HAP-1 (cell line): ENCODE results near the gene LRIT2.
"Not testable (repeated sequence)": the region's sequence is repeated elsewhere in the genome, so short reads cannot be mapped to it uniquely, and the experiment has no call there.

Experiments used
- DNase-seq, 2 experiments: peaks; one replicate each; pipeline ENCODE4 v3.0.0-alpha.2; 2016 to 2020; ENCODE audit warnings: low spot score in 2 of 2
- H3K27me3 ChIP-seq: fragments of 250-450 bp; sonication (Bioruptor Pico); 2 replicates; pipeline ENCODE4 v1.5.1; 2020; ENCODE audit warnings: low read depth, mild to moderate bottlenecking, moderate library complexity
- H3K36me3 ChIP-seq: fragments of 250-450 bp; sonication (Bioruptor Pico); replicated peaks from 2 replicates; pipeline ENCODE4 v1.5.1; 2020; ENCODE audit warnings: mild to moderate bottlenecking
- H3K4me1 ChIP-seq: fragments of 250-450 bp; sonication (Bioruptor Pico); 2 replicates; pipeline ENCODE4 v1.5.1; 2020; ENCODE audit warnings: mild to moderate bottlenecking
- H3K4me3 ChIP-seq: fragments of 250-450 bp; sonication (Bioruptor Pico); 2 replicates; pipeline ENCODE4 v1.5.1; 2020; ENCODE audit warnings: mild to moderate bottlenecking, moderate library complexity
- H3K9me3 ChIP-seq: fragments of 250-450 bp; sonication (Bioruptor Pico); 2 replicates; pipeline ENCODE4 v1.5.1; 2020; ENCODE audit warnings: mild to moderate bottlenecking, moderate library complexity
- in situ Hi-C: fragments of 300-500 bp; cut with MboI; formaldehyde crosslinking; loops from 3 replicates; pipeline ENCODE4 v1.14.3; 2020; ENCODE audit warnings: low sequenced_read_pairs, inconsistent platforms, mixed read lengths

The LRIT2 gene

DNA sequence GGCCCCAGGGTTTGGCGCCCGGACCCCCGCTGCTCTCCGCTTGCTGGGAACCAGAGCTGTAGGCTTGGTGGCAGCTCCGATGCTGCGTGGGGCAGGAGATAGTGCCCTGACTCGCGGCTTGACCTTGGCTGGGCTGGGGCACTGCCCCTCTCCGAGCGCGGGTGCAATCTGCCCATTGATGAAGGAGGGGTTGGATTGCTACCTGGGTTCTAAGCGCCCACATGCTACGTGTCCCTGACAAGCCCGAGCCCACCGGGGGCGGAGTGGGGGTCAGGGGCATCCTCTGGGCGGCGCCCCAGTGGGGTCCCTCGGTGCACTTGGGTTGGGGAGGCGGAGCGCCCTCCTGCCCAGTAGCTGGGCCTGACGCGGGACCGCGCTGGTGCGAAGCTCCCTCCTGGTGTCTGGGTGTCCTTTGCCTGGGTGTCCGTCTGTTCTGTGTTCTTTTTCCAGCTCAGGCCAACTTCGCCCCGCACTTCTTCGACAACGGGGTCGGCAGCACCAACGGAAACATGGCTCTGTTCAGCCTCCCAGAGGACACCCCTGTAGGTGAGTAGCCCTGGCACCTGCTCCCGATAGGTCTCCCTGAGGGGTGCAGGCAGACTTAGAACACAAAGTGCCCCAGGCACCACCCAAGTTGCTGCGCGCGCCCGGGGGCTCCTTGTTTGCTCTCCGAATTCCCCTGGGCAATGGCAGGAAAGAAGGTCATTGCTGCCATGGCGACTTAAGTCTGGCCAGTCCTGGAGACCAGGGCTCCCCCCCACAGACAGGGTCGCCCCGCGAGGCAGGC, 30.1 kb downstream of the LRIT2 start:
- no peaks in the 10 kb centered on the region for H3K27me3 ChIP-seq
- H3K4me1 ChIP-seq = no peaks in the 10 kb centered on the region
- H3K4me3 ChIP-seq = peak overlapping the region; percentile 40
- no peaks in the 10 kb centered on the region for H3K9me3 ChIP-seq
- in situ Hi-C loops = no loop called here
- DNase-seq = no peak
- H3K36me3 ChIP-seq = no peaks in the 10 kb centered on the region

DNA sequence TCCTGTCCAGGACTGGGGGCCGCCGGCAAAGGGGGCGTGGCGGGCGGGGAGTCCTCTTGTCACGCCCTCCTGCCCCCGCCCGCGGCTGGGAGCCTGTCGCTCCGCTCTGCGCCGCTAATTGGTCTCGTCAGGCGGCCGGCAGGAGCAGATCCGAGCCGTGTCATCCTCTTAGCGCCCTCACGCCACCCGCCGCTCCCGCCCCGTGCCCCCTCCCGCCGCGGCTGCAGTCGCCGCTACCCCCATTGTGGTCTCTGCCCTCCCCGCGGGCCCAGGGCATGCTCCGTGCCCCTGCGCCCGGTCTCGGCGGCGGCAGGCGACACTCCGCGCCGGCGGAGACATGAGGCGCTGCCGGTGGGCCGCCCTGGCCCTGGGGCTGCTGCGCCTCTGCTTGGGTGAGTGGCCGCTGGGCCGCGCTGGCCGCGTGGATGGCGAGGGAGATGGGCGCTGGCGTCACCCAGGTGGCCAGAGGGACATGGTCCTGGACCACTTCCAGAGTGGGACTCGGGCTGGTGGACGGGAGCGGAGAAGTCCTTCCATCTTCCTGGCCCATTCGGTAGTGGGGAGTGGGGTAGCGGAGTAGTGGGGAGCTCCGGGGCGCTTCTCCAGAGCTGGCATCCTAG, 30.8 kb downstream of the LRIT2 start, which contains the start of gene CDHR1:
CDHR1 (plus strand) TSS at position 114 of the 620 bp plus-strand sequence; CDS start at position 338, 224 bp downstream.
- H3K9me3 ChIP-seq = no peaks in the 10 kb centered on the region
- no peaks in the 10 kb centered on the region for H3K27me3 ChIP-seq
- in situ Hi-C loops = no loop called here
- H3K4me3 ChIP-seq = peak within 1 kb of the TSS; percentile 40
- peak; percentile 79 to 88 for DNase-seq
- no peaks in the 10 kb centered on the region for H3K4me1 ChIP-seq
- no peaks in the 10 kb centered on the region for H3K36me3 ChIP-seq

DNA sequence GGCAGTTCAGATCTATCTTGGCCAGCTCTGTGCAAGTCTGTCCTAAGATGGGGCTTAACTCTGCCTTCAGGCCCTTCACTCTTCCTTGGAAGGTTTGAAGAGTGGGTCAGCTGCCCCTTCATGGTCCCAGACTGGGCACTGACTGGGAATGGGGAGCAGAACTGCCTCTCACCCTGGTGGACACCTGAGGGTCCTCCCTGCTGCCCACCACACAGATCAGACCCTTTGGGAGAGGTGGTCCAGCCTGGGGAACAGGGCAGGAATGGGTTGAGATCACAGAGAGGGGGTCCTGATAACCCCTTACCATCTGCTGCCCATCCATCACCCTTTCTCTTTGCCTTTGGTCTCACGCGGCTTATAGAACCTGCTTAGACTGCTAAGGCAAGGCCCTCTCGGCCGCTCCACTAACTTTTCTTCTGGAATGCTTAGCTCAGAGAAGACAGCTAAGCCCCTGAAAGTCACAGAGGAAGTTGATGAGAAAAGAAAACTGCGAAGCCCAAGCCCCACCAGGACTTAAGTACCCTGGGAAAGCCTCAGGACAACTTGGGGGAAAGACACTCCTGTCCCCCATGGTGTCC, 31.4 kb downstream of the LRIT2 start:
- no peaks in the 10 kb centered on the region for H3K9me3 ChIP-seq
- peak overlapping the region; percentile 40 for H3K4me3 ChIP-seq
- in situ Hi-C loops = no loop called here
- no peak for DNase-seq
- H3K27me3 ChIP-seq = no peaks in the 10 kb centered on the region
- H3K4me1 ChIP-seq = no peaks in the 10 kb centered on the region
- H3K36me3 ChIP-seq = no peaks in the 10 kb centered on the region

DNA sequence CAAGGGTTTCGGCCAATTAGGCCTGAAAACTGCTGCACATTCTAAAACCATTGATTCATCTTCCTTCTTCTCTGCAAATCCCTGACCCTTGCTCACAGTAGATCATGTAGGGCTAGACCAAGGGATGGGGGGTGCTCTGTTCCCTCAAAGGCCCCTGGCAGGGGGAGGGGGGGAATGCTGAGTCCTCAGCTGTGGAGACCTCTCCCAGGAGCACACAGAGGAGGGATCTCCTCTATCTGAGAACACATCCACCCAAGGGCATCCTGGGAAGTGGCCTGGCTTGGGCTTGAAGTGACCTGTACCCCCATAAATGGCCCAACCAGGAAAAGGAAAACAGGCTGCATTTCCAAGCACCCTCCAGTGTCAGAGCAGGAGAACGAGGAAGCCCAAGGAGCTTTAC, 32.0 kb downstream of the LRIT2 start:
- in situ Hi-C loops = no loop called here
- no peaks in the 10 kb centered on the region for H3K36me3 ChIP-seq
- DNase-seq = no peak
- no peaks in the 10 kb centered on the region for H3K27me3 ChIP-seq
- H3K4me3 ChIP-seq = no peak overlapping the region
- H3K9me3 ChIP-seq = no peaks in the 10 kb centered on the region
- no peaks in the 10 kb centered on the region for H3K4me1 ChIP-seq

DNA sequence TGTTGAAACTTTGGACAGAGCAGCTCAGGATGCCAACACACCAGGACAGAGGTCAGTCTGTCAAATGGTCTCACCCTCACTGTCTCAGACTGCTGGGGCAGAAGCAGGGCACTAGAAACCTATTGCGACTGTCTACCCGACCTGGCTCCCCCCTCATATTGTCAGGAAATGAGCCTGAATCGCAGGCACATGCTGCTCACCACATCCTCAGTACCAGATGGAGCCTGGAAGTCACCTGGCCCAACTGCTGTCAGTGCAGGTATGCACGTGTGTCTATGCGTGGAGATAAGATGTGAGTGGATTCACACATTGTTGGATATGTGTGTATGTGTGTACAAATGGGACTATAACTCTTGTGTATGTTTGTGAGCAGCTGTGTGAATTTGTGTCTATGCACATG, 34.2 kb downstream of the LRIT2 start:
- in situ Hi-C loops = no loop called here
- Histone ChIP-seq H3K4me1 (no peaks in the 10 kb centered on the region), H3K36me3 (no peaks in the 10 kb centered on the region), H3K27me3 (no peaks in the 10 kb centered on the region), H3K4me3 (no peak overlapping the region), H3K9me3 (no peaks in the 10 kb centered on the region)
- DNase-seq = no peak

DNA sequence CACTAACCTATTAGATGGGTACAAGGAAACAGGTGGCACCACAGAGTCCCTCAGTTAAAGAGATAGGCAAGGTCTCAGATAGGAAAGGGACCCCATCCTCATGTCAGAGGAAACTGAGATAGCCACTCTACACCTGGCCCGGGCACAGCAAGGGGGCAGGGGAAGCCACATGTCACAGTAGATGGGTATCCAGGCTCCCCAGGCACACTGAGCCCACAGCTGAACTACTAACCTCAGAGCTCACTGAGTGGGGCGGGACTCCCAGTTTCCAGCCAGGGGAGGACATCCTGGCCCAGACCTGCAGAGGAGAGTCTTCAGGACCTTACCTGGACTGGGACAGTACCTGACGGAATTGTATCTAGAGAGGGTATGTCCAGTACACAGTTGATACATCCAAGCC, 34.7 kb downstream of the LRIT2 start:
- in situ Hi-C loops = no loop called here
- Histone ChIP-seq H3K36me3 (no peaks in the 10 kb centered on the region), H3K9me3 (no peaks in the 10 kb centered on the region), H3K4me3 (no peak overlapping the region), H3K27me3 (no peaks in the 10 kb centered on the region), H3K4me1 (no peaks in the 10 kb centered on the region)
- no peak for DNase-seq

DNA sequence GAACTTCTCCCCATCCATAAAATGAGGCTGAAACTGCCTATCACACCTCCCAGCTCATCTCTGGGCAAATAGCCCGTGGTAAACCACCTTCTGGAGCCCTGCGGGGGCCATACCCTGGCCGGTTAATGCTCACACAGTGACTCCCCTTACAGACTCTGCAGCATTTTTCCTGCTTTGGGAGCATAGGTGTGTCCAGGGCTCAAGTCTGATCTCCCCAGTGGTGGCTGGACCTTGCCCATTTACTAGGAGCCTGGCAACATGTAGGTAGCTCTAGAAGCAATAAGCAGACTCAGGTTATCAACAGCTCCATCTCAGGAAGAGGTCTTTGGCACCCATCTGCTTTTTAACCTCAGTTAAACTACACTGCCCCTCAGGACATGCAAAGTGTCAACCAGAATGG, 36.5 kb downstream of the LRIT2 start:
- H3K27me3 ChIP-seq = no peaks in the 10 kb centered on the region
- in situ Hi-C loops = no loop called here
- no peak for DNase-seq

DNA sequence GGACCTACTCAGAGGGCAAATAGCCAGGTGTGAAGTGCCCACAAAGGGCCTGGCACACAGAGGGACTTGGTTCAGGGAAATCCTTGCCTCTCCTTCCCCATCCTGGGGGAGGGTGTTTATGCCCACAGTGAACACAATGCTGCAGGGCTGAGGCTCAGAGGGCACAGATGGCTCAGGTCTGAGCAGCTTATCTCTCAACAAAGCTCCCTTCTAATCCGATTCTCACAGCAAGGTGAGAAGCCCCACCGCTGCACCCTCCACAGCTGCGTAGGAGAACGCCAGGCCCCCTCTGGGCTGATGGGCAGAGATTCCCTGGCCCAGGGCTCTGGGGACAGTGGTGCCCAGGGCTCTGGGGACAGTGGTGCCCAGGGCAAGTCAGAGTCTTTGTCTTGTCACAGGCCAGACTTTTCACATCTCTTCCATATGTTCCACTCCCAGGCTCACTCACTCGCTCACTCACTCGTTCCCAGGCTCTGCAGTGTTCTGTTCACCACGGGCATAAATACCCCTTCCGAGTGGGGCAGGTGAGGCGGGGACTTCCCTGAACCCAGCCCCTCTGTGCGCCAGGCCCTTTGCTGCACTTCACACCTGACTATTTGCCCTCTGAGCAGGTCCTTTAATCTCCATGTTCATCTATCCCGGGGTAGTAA, 39.7 kb downstream of the LRIT2 start:
- no peaks in the 10 kb centered on the region for H3K4me1 ChIP-seq
- in situ Hi-C loops = no loop called here
- DNase-seq = no peak
- H3K4me3 ChIP-seq = no peak overlapping the region
- H3K36me3 ChIP-seq = no peaks in the 10 kb centered on the region
- H3K27me3 ChIP-seq = no peaks in the 10 kb centered on the region
- H3K9me3 ChIP-seq = no peaks in the 10 kb centered on the region

More for the DNA sequence above, 36.5 kb downstream of the LRIT2 start:
- Histone ChIP-seq H3K4me3 (no peak overlapping the region), H3K9me3 (no peaks in the 10 kb centered on the region), H3K4me1 (no peaks in the 10 kb centered on the region), H3K36me3 (no peaks in the 10 kb centered on the region)

DNA sequence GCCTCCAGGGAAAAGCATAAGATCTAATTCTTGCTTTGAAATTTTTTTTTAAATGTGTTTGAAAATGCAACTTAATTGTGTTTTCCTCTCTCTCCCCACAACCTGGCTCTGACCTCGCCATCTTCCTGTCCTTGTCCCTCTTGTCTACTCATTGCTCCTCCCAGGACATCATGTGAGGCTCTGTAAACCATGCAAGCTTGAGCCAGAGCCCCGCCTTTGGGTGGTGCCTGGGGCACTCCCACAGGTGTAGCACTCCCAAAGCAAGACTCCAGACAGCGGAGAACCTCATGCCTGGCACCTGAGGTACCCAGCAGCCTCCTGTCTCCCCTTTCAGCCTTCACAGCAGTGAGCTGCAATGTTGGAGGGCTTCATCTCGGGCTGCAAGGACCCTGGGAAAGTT, 40.8 kb downstream of the LRIT2 start:
- no peak overlapping the region for H3K4me3 ChIP-seq
- no peaks in the 10 kb centered on the region for H3K36me3 ChIP-seq
- H3K27me3 ChIP-seq = no peaks in the 10 kb centered on the region
- in situ Hi-C loops = no loop called here
- peaks cover 3% of the 10 kb centered on the region for H3K4me1 ChIP-seq
- DNase-seq = no peak
- H3K9me3 ChIP-seq = no peaks in the 10 kb centered on the region

DNA sequence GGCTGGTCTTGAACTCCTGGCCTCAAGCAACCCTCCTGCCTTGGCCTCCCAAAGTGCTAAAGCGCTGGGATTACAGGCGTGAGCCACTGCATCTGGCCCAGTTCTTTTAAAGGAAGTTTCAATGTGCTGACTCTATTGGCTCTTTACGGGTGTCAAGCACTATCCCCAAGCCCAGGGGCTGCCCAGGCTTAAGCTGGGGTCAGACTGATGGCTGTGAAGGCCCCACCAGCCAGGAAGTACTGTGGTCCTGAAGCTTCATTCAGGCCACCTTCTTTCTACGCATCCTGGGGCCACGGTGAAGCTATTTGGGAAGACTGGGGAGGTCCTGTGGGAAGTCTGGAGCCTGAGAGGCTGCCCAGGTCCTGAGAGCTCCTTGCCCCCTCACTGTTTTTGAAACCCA, 43.7 kb downstream of the LRIT2 start:
- Histone ChIP-seq H3K27me3 (no peaks in the 10 kb centered on the region), H3K4me1 (peaks cover 8% of the 10 kb centered on the region), H3K9me3 (no peaks in the 10 kb centered on the region), H3K36me3 (no peaks in the 10 kb centered on the region), H3K4me3 (no peak overlapping the region)
- in situ Hi-C loops = no loop called here
- DNase-seq = no peak

DNA sequence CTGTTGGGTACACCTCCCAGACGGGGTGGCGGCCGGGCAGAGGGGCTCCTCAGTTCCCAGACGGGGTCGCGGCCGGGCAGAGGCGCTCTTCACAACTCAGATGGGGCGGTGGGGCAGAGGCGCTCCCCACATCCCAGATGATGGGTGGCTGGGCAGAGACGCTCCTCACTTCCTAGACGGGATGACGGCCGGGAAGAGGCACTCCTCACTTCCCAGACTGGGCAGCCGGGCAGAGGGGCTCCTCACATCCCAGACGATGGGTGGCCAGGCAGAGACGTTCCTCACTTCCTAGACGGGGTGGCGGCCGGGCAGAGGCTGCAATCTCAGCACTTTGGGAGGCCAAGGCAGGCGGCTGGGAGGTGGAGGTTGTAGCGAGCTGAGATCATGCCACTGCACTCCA, 45.0 kb downstream of the LRIT2 start:
- H3K4me3 ChIP-seq, in situ Hi-C loops, H3K4me1 ChIP-seq, H3K27me3 ChIP-seq, H3K9me3 ChIP-seq, DNase-seq, H3K36me3 ChIP-seq: not testable (repeated sequence)

DNA sequence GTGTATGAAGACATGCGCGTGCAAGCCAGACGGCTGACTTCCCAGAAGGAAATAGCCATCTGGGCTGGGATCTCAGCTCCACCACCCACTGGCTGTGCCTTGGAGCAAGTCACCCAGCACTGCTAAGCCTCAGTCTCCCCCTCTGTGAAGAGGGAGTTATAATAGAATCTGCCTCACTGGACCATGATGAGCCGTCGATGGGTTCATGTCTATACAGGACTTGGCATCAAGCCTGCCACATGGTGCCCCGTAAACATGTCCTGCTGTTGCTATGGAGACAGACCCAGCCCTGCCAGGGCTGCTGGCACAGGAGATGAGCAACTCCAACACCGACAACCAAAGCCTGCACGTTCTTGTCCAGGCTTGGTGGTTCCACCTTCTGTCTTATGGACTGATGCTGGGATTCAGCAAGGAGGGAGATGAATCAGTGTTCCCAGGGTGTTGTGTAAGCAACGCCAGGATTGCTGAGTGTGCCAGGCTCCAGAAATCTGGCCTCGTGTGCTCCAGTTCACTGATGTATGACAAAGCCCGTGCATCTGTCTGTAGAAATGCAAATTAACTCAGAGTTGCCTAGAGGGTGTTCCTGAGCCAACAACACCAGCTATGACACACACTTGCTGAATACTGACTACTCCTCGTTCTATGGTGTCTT, 46.2 kb downstream of the LRIT2 start:
- in situ Hi-C loops = no loop called here

DNA sequence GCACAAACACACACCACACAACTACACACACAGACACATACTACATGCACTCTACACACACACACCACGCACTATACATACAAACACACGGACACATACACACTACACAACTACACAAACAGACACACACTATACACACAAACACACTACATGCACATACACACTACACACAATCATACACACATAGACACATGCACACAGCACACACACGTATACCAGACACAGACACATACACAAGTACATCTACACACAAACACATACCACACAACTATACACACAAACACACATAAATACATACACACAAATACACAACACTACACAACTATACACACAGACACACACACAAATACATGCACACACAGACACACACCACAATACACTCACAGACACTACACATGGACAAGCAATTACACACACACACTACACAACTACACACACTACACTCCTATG, 47.2 kb downstream of the LRIT2 start:
- in situ Hi-C loops = no loop called here
- Histone ChIP-seq H3K9me3 (no peaks in the 10 kb centered on the region), H3K27me3 (no peaks in the 10 kb centered on the region), H3K36me3 (no peaks in the 10 kb centered on the region), H3K4me1 (peaks cover 8% of the 10 kb centered on the region), H3K4me3 (no peak overlapping the region)
- DNase-seq = no peak

More for the DNA sequence above, 46.2 kb downstream of the LRIT2 start:
- DNase-seq = peak; percentile 68 to 79
- H3K27me3 ChIP-seq = no peaks in the 10 kb centered on the region
- H3K9me3 ChIP-seq = no peaks in the 10 kb centered on the region
- H3K4me3 ChIP-seq = no peak overlapping the region
- H3K4me1 ChIP-seq = peaks cover 8% of the 10 kb centered on the region
- no peaks in the 10 kb centered on the region for H3K36me3 ChIP-seq
